ENCODE results near the gene AMHR2. TPM values are rescaled to one million over a fixed set of nuclear protein-coding genes. Genes with fewer than 3 reads are reported as not detected.

The AMHR2 gene
- total RNA-seq (2022; extraction: Qiagen RNA extraction; ENCODE audit: low read depth), result 1.1 to 2.8 TPM (median 1.6 TPM) in 5 replicates

GRCh38 chr12:53423597-53423996 lies at the start of gene AMHR2:
TSS of gene AMHR2 (plus strand) at chr12:53423855. CDS start at chr12:53423935, 80 bp downstream.

GRCh38 chr12:53380104-53380793 lies 43.4 kb upstream of the AMHR2 start, which contains the start of gene SP1:
TSS of gene SP1 (plus strand) at chr12:53380176. CDS start at chr12:53380292, 116 bp downstream.

GRCh38 chr12:53441040-53441833 lies 17.6 kb downstream of the AMHR2 start, which contains the start of gene PRR13:
TSS of gene PRR13 (plus strand) at chr12:53441734. CDS start at chr12:53442715, 981 bp downstream.

GRCh38 chr12:53451661-53452158 lies 28.1 kb downstream of the AMHR2 start, which contains the start of gene PCBP2:
TSS of gene PCBP2 (plus strand) at chr12:53452102. CDS start at chr12:53454801, 2,699 bp downstream.

Other genes starting within 250 kb of the AMHR2 start
- gene ZNF740, start 243.1 kb upstream of the AMHR2 start, total RNA-seq (2022; extraction: Qiagen RNA extraction; ENCODE audit: low read depth), result 14.0 to 18.9 TPM (median 16.7 TPM) in 5 replicates
- 4.7 to 6.9 TPM (median 5.4 TPM) in 5 replicates for gene CSAD, start 242.9 kb upstream of the AMHR2 start, total RNA-seq (2022; extraction: Qiagen RNA extraction; ENCODE audit: low read depth)
- 0.23 to 0.59 TPM (median 0.45 TPM) in 5 replicates for gene ITGB7, start 216.6 kb upstream of the AMHR2 start, total RNA-seq (2022; extraction: Qiagen RNA extraction; ENCODE audit: low read depth)
- 22.0 to 29.7 TPM (median 26.0 TPM) in 5 replicates for gene RARG, start 191.6 kb upstream of the AMHR2 start, total RNA-seq (2022; extraction: Qiagen RNA extraction; ENCODE audit: low read depth)
- 15.6 to 22.5 TPM (median 18.2 TPM) in 5 replicates for gene ESPL1, start 155.6 kb upstream of the AMHR2 start, total RNA-seq (2022; extraction: Qiagen RNA extraction; ENCODE audit: low read depth)
- 469 to 596 TPM (median 550 TPM) in 5 replicates for gene PFDN5, start 128.3 kb upstream of the AMHR2 start, total RNA-seq (2022; extraction: Qiagen RNA extraction; ENCODE audit: low read depth)
- 74.9 to 114 TPM (median 93.0 TPM) in 5 replicates for gene MYG1, start 124.2 kb upstream of the AMHR2 start, total RNA-seq (2022; extraction: Qiagen RNA extraction; ENCODE audit: low read depth)
- 73.4 to 84.3 TPM (median 77.9 TPM) in 5 replicates for gene AAAS, start 102.2 kb upstream of the AMHR2 start, total RNA-seq (2022; extraction: Qiagen RNA extraction; ENCODE audit: low read depth)
- gene SP7, start 87.5 kb upstream of the AMHR2 start, total RNA-seq (2022; extraction: Qiagen RNA extraction; ENCODE audit: low read depth), result not detected in 5 replicates
- 16.0 to 26.2 TPM (median 24.0 TPM) in 5 replicates for gene SP1, start 43.7 kb upstream of the AMHR2 start, total RNA-seq (2022; extraction: Qiagen RNA extraction; ENCODE audit: low read depth)
- 298 to 414 TPM (median 381 TPM) in 5 replicates for gene PRR13, start 17.9 kb downstream of the AMHR2 start, total RNA-seq (2022; extraction: Qiagen RNA extraction; ENCODE audit: low read depth)
- gene PCBP2, start 28.2 kb downstream of the AMHR2 start, total RNA-seq (2022; extraction: Qiagen RNA extraction; ENCODE audit: low read depth), result 621 to 677 TPM (median 657 TPM) in 5 replicates
- 10.7 to 14.9 TPM (median 13.7 TPM) in 5 replicates for gene MAP3K12, start 75.6 kb downstream of the AMHR2 start, total RNA-seq (2022; extraction: Qiagen RNA extraction; ENCODE audit: low read depth)
- 45.4 to 59.2 TPM (median 53.8 TPM) in 5 replicates for gene TARBP2, start 77.4 kb downstream of the AMHR2 start, total RNA-seq (2022; extraction: Qiagen RNA extraction; ENCODE audit: low read depth)
- not detected in 5 replicates for gene NPFF, start 83.6 kb downstream of the AMHR2 start, total RNA-seq (2022; extraction: Qiagen RNA extraction; ENCODE audit: low read depth)
- 14.8 to 19.1 TPM (median 18.2 TPM) in 5 replicates for gene ATF7, start 202.5 kb downstream of the AMHR2 start, total RNA-seq (2022; extraction: Qiagen RNA extraction; ENCODE audit: low read depth)